A549 (cell line): ENCODE data around the gene TMEM217. TPM values are rescaled to one million over a fixed set of nuclear protein-coding genes. Genes with fewer than 3 reads are reported as not detected.
A peak's percentile ranks its signal among the peaks of the same experiment; 100 is the strongest.

Source experiments
- ATAC-seq, 2 experiments: fragments of 200-7000 bp in 1 of 2; fragments of >200 bp in 1 of 2; cut with Nextera tagmentation in 1 of 2; cut with Tn5 transposase in 1 of 2; 3 replicates each; pipeline versions ENCODE4 v1.8.0 to v1.9.1; 2018 to 2020; ENCODE audit warnings: mild to moderate bottlenecking in 1 of 2, moderate library complexity in 1 of 2
- CTCF ChIA-PET: fragments of 300-600 bp; sonication (Branson Sonifier 250); formaldehyde crosslinking; extraction: SDS; loops from one replicate; lab custom pipeline; 2021; ENCODE audit warnings: antibody characterized with exemption, inconsistent platforms; lab: Yijun Ruan, JAX
- POLR2A ChIA-PET: fragments of 350-600 bp; formaldehyde crosslinking; extraction: SDS; loops from one replicate; lab custom pipeline; 2021; ENCODE audit warnings: antibody characterized with exemption, inconsistent platforms; lab: Yijun Ruan, JAX
- DNase-seq, 2 experiments: peaks; one replicate each; pipeline versions ENCODE4 v3.0.0 to v3.0.0-alpha.2; 2011 to 2016; ENCODE audit warnings: low read depth in 1 of 2, low spot score in 1 of 2
- FAIRE-seq: peaks from 2 replicates; lab custom pipeline; 2011; peaks lifted over from hg19 to GRCh38; lab: Jason Lieb, UNC
- H3K27ac ChIP-seq, 2 experiments: fragments of >200 bp; sonication (Bioruptor Twin); formaldehyde crosslinking; 3 replicates each; pipeline ENCODE4 v1.5.1; 2016 to 2017
- H3K4me1 ChIP-seq: fragments of >200 bp; sonication (Bioruptor Twin); formaldehyde crosslinking; 3 replicates; pipeline ENCODE4 v1.6.1; 2016
- H3K4me2 ChIP-seq: fragments of >200 bp; sonication (Bioruptor Twin); formaldehyde crosslinking; 3 replicates; pipeline ENCODE4 v1.6.1; 2016
- H3K4me3 ChIP-seq: fragments of >200 bp; sonication (Bioruptor Twin); formaldehyde crosslinking; 3 replicates; pipeline ENCODE4 v1.5.1; 2016
- H3K9me3 ChIP-seq: fragments of >200 bp; sonication (Bioruptor Twin); formaldehyde crosslinking; 3 replicates; pipeline ENCODE4 v1.6.1; 2016
- BCL3 ChIP-seq: fragments of >200 bp; sonication (Bioruptor Twin); formaldehyde crosslinking; IDR thresholded peaks from 3 replicates; pipeline ENCODE4 v1.6.1; 2016
- BHLHE40 ChIP-seq: IDR thresholded peaks from 2 replicates; pipeline ENCODE4 v1.6.1; 2012; ENCODE audit warnings: low read depth, low read length, inconsistent platforms
- CBX8 ChIP-seq: fragments of 200-600 bp; sonication (generic); IDR thresholded peaks from 2 replicates; pipeline ENCODE4 v1.6.1; 2016
- CEBPB ChIP-seq, 2 experiments: fragments of >200 bp in 1 of 2; sonication (Bioruptor Twin) in 1 of 2; formaldehyde crosslinking in 1 of 2; IDR thresholded peaks; 2 replicates each; pipeline ENCODE4 v1.6.1; 2012 to 2016
- CHD2 ChIP-seq: fragments of 150-350 bp; IDR thresholded peaks from 2 replicates; pipeline ENCODE4 v1.6.1; 2014; ENCODE audit warnings: low read length; ENCODE audit not compliant: partially characterized antibody
- CHD4 ChIP-seq: fragments of 200-600 bp; sonication (generic); IDR thresholded peaks from 2 replicates; pipeline ENCODE4 v1.6.1; 2016; ENCODE audit warnings: antibody characterized with exemption, mild to moderate bottlenecking, borderline replicate concordance
- ELK1 ChIP-seq: fragments of 150-350 bp; IDR thresholded peaks from 2 replicates; pipeline ENCODE4 v1.6.1; 2014; ENCODE audit warnings: low read depth, mild to moderate bottlenecking, low read length
- ESRRA ChIP-seq: fragments of 150-350 bp; IDR thresholded peaks from 2 replicates; pipeline ENCODE4 v1.6.1; 2014; ENCODE audit warnings: mild to moderate bottlenecking, low read length, borderline replicate concordance
- HEYL ChIP-seq: fragments of 250-450 bp; sonication (Bioruptor Pico); IDR thresholded peaks from 2 replicates; pipeline ENCODE4 v1.8.0; 2021; ENCODE audit warnings: mild to moderate bottlenecking, moderate library complexity
- HOXB5 ChIP-seq: fragments of 250-450 bp; sonication (Bioruptor Pico); IDR thresholded peaks from 2 replicates; pipeline ENCODE4 v1.5.0; 2020; ENCODE audit warnings: mild to moderate bottlenecking, moderate library complexity
- JUN ChIP-seq, 2 experiments: fragments of >200 bp; sonication (Bioruptor Twin); formaldehyde crosslinking; IDR thresholded peaks; 2 replicates in 1 of 2; 3 replicates in 1 of 2; pipeline ENCODE4 v1.6.1; 2016 to 2017
- KDM1A ChIP-seq: fragments of 200-600 bp; sonication (generic); IDR thresholded peaks from 2 replicates; pipeline ENCODE4 v1.6.1; 2016; ENCODE audit warnings: low read depth, mild to moderate bottlenecking
- KDM5A ChIP-seq: fragments of 200-600 bp; sonication (generic); IDR thresholded peaks from 2 replicates; pipeline ENCODE4 v1.6.1; 2016; ENCODE audit warnings: antibody characterized with exemption, mild to moderate bottlenecking
- MAX ChIP-seq: IDR thresholded peaks from 2 replicates; pipeline ENCODE4 v1.6.1; 2012
- MYC ChIP-seq: IDR thresholded peaks from 2 replicates; pipeline ENCODE4 v1.6.1; 2012; ENCODE audit warnings: mild to moderate bottlenecking, inconsistent platforms, low read length, improper control_type of control experiment, borderline replicate concordance
- NFE2L2 ChIP-seq: fragments of 150-350 bp; conservative IDR thresholded peaks from 2 replicates; pipeline ENCODE4 v1.6.1; 2014; ENCODE audit warnings: low read length
- NPAS2 ChIP-seq: fragments of 250-450 bp; sonication (Bioruptor Pico); IDR thresholded peaks from 2 replicates; pipeline ENCODE4 v1.8.0; 2022; ENCODE audit warnings: mild to moderate bottlenecking, moderate library complexity, borderline replicate concordance
- NR3C1 ChIP-seq: fragments of >200 bp; sonication (Bioruptor Twin); formaldehyde crosslinking; IDR thresholded peaks from 3 replicates; pipeline ENCODE4 v1.6.1; 2017
- POLR2A ChIP-seq: IDR thresholded peaks from 2 replicates; pipeline ENCODE4 v1.6.1; 2012; ENCODE audit warnings: mild to moderate bottlenecking, low read length
- POLR2AphosphoS2 ChIP-seq: conservative IDR thresholded peaks from 2 replicates; pipeline ENCODE4 v1.6.1; 2012; ENCODE audit warnings: low read length, improper control_type of control experiment, inconsistent platforms
- RARB ChIP-seq: fragments of 250-450 bp; sonication (Bioruptor Pico); IDR thresholded peaks from 2 replicates; pipeline ENCODE4 v1.8.0; 2021; ENCODE audit warnings: mild to moderate bottlenecking, moderate library complexity
- RCOR1 ChIP-seq: fragments of 150-350 bp; IDR thresholded peaks from 2 replicates; pipeline ENCODE4 v1.6.1; 2014; ENCODE audit warnings: antibody characterized with exemption, low read length, low read depth
- RFX5 ChIP-seq: fragments of 450-650 bp; IDR thresholded peaks from 2 replicates; pipeline ENCODE4 v1.7.1; 2014; ENCODE audit warnings: antibody characterized with exemption, mild to moderate bottlenecking, moderate library complexity
- SMC3 ChIP-seq: fragments of >200 bp; sonication (Bioruptor Twin); formaldehyde crosslinking; IDR thresholded peaks from 3 replicates; pipeline ENCODE4 v1.6.1; 2018; ENCODE audit warnings: inconsistent platforms
- ZFP36 ChIP-seq: fragments of 450-650 bp; IDR thresholded peaks from 2 replicates; pipeline ENCODE4 v1.6.1; 2014; ENCODE audit warnings: borderline replicate concordance; ENCODE audit not compliant: partially characterized antibody
- ZNF302 ChIP-seq: fragments of 250-450 bp; sonication (Bioruptor Pico); IDR thresholded peaks from 2 replicates; pipeline ENCODE4 v1.9.0; 2021; ENCODE audit warnings: inconsistent platforms, mild to moderate bottlenecking, moderate library complexity
- WGBS: methylation state at CpG from one replicate; pipeline ENCODE4 v1.1.6; 2017; ENCODE audit errors: missing lambda C conversion rate; 5-methylcytosine and 5-hydroxymethylcytosine counted together
- polyA plus RNA-seq, 4 experiments: library from polyadenylated mRNA; depleted of rRNA in 3 of 4; stranded (reverse); fragments of >200 nt; fragmentation: RNase III in 1 of 4; extraction: RNeasy Plus Mini Kit Qiagen cat#74134 plus additional on column Dnase treatment in 1 of 4; gene quantifications; 2 replicates in 3 of 4; 3 replicates in 1 of 4; pipeline ENCODE4 v1.2.3, GENCODE V29; 2011 to 2017
- TF ChIP-seq, protein P1 (sequence below): fragments of 450-650 bp; IDR thresholded peaks from 2 replicates; pipeline ENCODE4 v1.6.1; 2014; ENCODE audit warnings: antibody characterized with exemption
- TF ChIP-seq, protein P2 (sequence below): fragments of >200 bp; sonication (Bioruptor Twin); formaldehyde crosslinking; IDR thresholded peaks from 2 replicates; pipeline ENCODE4 v1.6.1; 2016

Gene TMEM217
- polyA plus RNA-seq, 2 of the 4 experiments (the other 2 are of a cell fraction) = 0.59 to 1.6 TPM

DNA sequence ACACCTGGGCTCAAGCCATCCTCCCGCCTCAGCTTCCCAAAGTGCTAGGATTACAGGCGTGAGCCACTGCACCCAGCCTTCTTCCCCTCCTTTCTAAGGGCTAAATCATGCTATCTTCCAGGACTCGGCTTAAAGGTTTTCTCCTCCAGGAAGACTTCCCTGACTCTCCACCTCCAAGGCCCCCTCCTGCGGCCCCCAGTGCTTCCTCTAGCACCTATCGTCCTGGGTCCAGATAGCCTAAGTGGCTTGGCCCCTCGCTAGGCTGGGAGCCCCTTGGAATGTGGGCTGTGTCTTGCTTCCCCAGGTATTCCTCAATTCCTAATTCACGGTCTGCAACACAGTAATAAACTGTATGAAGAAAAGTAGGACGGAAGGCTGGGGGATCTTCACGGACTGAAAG lies 51.3 kb downstream of the TMEM217 start:
- H3K4me1 ChIP-seq = peaks cover 31% of the 10 kb centered on the region
- TF ChIP-seq ZNF302 (CRISPR knock-in tag) (no peak), RCOR1 (no peak), MAX (no peak), ESRRA (no peak), HOXB5 (no peak), SMC3 (no peak), POLR2A (no peak), RFX5 (no peak), MYC (no peak), ELK1 (no peak), KDM5A (no peak), KDM1A (no peak), HEYL (CRISPR knock-in tag) (no peak)
- TF ChIP-seq, protein P1, sequence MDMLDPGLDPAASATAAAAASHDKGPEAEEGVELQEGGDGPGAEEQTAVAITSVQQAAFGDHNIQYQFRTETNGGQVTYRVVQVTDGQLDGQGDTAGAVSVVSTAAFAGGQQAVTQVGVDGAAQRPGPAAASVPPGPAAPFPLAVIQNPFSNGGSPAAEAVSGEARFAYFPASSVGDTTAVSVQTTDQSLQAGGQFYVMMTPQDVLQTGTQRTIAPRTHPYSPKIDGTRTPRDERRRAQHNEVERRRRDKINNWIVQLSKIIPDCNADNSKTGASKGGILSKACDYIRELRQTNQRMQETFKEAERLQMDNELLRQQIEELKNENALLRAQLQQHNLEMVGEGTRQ = no peak
- FAIRE-seq = no peak
- 95% methylated on average over 9 of the region's 9 CpGs for WGBS
- DNase-seq = no peak
- no peaks in the 10 kb centered on the region for H3K9me3 ChIP-seq
- CTCF ChIA-PET = interaction anchor here (1.2 to 25.6 kb wide), 6 partner anchors 9 to 183 kb away, joined by 3 to 546 read pairs (median 26); partner anchors contain the start of gene PIM1
- ATAC-seq = no peak
- H3K27ac ChIP-seq = no peak overlapping the region
- no peak overlapping the region for H3K4me3 ChIP-seq
- POLR2A ChIA-PET = no interaction called here
- no peak overlapping the region for H3K4me2 ChIP-seq

GRCh38 chr6:37205997-37206340 lies 52.0 kb downstream of the TMEM217 start:
- TF ChIP-seq, protein P2, sequence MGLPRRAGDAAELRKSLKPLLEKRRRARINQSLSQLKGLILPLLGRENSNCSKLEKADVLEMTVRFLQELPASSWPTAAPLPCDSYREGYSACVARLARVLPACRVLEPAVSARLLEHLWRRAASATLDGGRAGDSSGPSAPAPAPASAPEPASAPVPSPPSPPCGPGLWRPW = no peak
- Histone ChIP-seq H3K4me2 (no peak overlapping the region), H3K4me1 (peaks cover 31% of the 10 kb centered on the region), H3K4me3 (no peak overlapping the region), H3K9me3 (no peaks in the 10 kb centered on the region), H3K27ac (no peak overlapping the region)
- ATAC-seq (no peak), DNase-seq (no peak), FAIRE-seq (no peak)
- 98% methylated on average over 4 of the region's 4 CpGs for WGBS
- CTCF ChIA-PET = interaction anchor here (1.0 to 25.6 kb wide), 6 partner anchors 8 to 440 kb away, joined by 3 to 546 read pairs (median 26); partner anchors contain the start of gene PIM1
- POLR2A ChIA-PET = no interaction called here

- Histone ChIP-seq H3K4me2 (peak overlapping the region; percentile 39; the same call in 2 of the 3 replicates), H3K4me3 (no peak overlapping the region), H3K27ac (peak overlapping the region; percentile 51 to 82; a peak in 5 of 6 replicates), H3K4me1 (peaks cover 31% of the 10 kb centered on the region), H3K9me3 (no peaks in the 10 kb centered on the region)
- 86% methylated on average over 13 of the region's 13 CpGs for WGBS
- ChIA-PET POLR2A (no interaction called here), CTCF (interaction anchor here (0.8 to 25.6 kb wide), 8 partner anchors 8 to 439 kb away, joined by 3 to 546 read pairs (median 4); partner anchors contain the start of genes C6orf89 and PIM1)
- DNase-seq (no peak), FAIRE-seq (no peak), ATAC-seq (no peak)
- TF ChIP-seq CEBPB (IDR thresholded peaks at IDR 0.05) (no peak), JUN (IDR thresholded peaks at IDR 0.05) (no peak), MYC (no peak), NFE2L2 (no peak), CHD4 (no peak), RCOR1 (no peak), MAX (no peak), BCL3 (no peak), CHD2 (no peak), NPAS2 (CRISPR knock-in tag) (no peak), NR3C1 (no peak), ZFP36 (no peak), POLR2AphosphoS2 (no peak), BHLHE40 (no peak), RARB (no peak), CBX8 (no peak)
Measured at GRCh38 chr6:37205175-37205996, 52.6 kb downstream of the TMEM217 start.
